ENCODE results near the gene C2orf72. TPM values are rescaled to one million over a fixed set of nuclear protein-coding genes. Genes with fewer than 3 reads are reported as not detected.

C2orf72 gene
- polyA plus RNA-seq, 3 donors = not detected

DNA sequence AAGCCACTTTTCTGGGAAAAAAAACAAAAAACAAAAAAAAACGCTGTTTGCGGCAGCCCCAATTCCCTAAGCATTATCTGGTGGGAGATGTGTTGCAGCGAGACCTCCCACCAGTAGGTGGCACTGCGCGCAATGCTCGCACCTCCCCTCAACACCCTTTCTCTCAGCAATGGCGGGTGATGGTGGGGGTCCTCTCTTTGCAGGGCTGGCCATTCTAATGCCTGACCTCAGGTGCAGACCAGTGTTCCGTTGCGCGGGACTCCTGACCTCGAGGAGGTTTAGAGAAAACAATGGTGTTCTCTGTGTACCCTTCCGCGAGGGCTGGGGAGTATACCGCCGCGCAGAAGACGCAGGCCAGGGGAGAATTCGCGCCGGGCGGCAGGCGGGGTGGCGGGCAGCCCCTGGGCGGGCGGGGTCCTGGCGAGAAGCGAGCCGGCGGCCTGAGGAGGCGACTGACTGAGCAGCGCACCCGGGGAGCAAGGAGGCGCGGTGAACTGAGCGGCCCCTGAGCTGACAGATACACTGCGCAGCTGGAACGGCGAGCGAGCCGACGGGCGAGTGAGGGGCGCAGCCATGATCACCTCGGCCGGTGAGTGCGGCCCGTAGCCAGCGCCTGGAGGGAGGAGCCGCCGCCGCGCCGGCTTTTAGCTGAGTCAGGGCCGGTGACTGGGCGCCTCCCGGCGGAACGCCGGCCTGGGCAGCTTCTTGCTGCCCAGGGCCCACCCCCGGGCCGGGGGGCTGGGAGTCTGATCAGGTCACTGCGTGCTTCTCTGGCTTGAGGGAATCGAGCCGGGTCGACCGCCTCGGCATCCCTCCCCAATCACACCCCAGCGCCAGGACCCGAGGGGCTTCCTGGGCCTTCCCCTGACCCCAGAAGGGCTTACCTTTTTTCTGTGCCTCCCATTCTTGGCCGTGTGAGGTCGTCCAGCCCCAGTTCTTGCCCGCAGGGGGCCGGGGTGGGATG, 19.4 kb downstream of the C2orf72 start, which contains the start of gene PSMD1:
TSS of gene PSMD1 (plus strand) at position 415 of the 964 bp plus-strand sequence. CDS start at position 574, 159 bp downstream.
- Histone ChIP-seq H3K79me2 (ENCODE audit: insufficient read depth, low read length) (peaks cover 50% of the 10 kb centered on the region), H3K27me3 (ENCODE audit: control insufficient read depth in 2 of 2, insufficient read depth in 2 of 2, low read length in 2 of 2) (peaks cover 0 to 9% of the 10 kb centered on the region in 2 donors), H3K4me3 (replicated peaks in 1 of 3; ENCODE audit: low read depth in 2 of 3, low read length in 3 of 3) (peak within 1 kb of the TSS; percentile 79 to 93 (median 92)), H3K27ac (ENCODE audit: low read depth in 1 of 2, low read length in 2 of 2) (peak within 1 kb of the TSS; percentile 65 to 87), H3K9ac (ENCODE audit: insufficient read depth, low read length, poor library complexity, severe bottlenecking) (peak within 1 kb of the TSS; percentile 95), H3K4me1 (ENCODE audit: control insufficient read depth in 1 of 2, insufficient read depth in 2 of 2, low read length in 2 of 2) (peaks cover 34 to 42% of the 10 kb centered on the region in 2 donors), H3K36me3 (replicated peaks in 1 of 2; ENCODE audit: control insufficient read depth in 1 of 2, insufficient read depth in 2 of 2, low read length in 2 of 2) (peaks cover 6 to 9% of the 10 kb centered on the region in 2 donors), H2AFZ (ENCODE audit: insufficient read depth, low read depth, low read length, poor library complexity, severe bottlenecking) (peak within 1 kb of the TSS; percentile 83), H4K20me1 (ENCODE audit: insufficient read depth, low read length) (peaks cover 33% of the 10 kb centered on the region), H3K4me2 (replicated peaks; ENCODE audit: extremely low read depth, low read length, poor library complexity, severe bottlenecking) (peak within 1 kb of the TSS; percentile 95), H3K9me3 (replicated peaks in 1 of 2; ENCODE audit: control insufficient read depth in 1 of 2, insufficient read depth in 1 of 2, low read length in 2 of 2) (no peaks in the 10 kb centered on the region)
- Mint-ChIP-seq H3K4me1 (peaks cover 45% of the 10 kb centered on the region), H3K9me3 (peaks cover 0 to 2% (median 0%) of the 10 kb centered on the region in 7 donors), H3K4me3 (peak within 1 kb of the TSS; percentile 92 to 99), H3K36me3 (peaks cover 6% of the 10 kb centered on the region in 2 donors), H3K27me3 (ENCODE audit: low read depth in 3 of 3) (peaks cover 11 to 17% (median 16%) of the 10 kb centered on the region in 3 donors), H3K27ac (peak within 1 kb of the TSS; percentile 98 to 100 (median 100))
- peak; percentile 90 to 93 (median 93) for DNase-seq
- intact Hi-C loops (cut with micrococcal nuclease) = no loop called here
- WGBS (ENCODE audit: insufficient coverage) = under 1% methylated on average over 66 of the region's 73 CpGs
- peak; percentile 93 for TF ChIP-seq CTCF (IDR thresholded peaks at IDR 0.05)

DNA sequence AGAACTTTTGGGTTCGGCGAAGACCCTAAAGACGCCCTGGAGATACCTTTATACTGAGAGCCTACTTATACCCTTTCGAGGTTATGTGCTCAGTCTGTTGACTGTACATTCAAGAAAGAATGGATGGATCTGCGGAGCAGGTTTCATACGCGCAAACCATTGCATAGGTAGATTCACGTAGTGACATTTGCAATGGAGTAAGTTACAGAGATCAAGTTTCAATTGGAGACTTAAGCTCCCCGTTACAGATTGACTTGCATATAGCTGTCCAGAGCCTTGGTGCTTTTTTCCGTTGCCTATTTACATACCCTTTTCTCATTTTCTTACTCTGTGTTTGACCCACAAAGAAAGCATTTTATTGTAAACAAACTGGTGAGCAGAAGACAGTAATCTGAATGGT, 20.3 kb downstream of the C2orf72 start:
- Mint-ChIP-seq H3K36me3 (peaks cover 14% of the 10 kb centered on the region in 2 donors), H3K27ac (peak overlapping the region; percentile 98 to 100 (median 100)), H3K4me3 (peak overlapping the region; percentile 92 to 99), H3K9me3 (peaks cover 0 to 2% (median 0%) of the 10 kb centered on the region in 7 donors), H3K27me3 (ENCODE audit: low read depth in 3 of 3) (peaks cover 7 to 10% (median 8%) of the 10 kb centered on the region in 3 donors), H3K4me1 (peaks cover 39% of the 10 kb centered on the region)
- H3K36me3 ChIP-seq (replicated peaks in 1 of 2; ENCODE audit: control insufficient read depth in 1 of 2, insufficient read depth in 2 of 2, low read length in 2 of 2) = peaks cover 10 to 17% of the 10 kb centered on the region in 2 donors
- peaks cover 52% of the 10 kb centered on the region for H3K79me2 ChIP-seq (ENCODE audit: insufficient read depth, low read length)
- H2AFZ ChIP-seq (ENCODE audit: insufficient read depth, low read depth, low read length, poor library complexity, severe bottlenecking) = peak overlapping the region; percentile 83
- TF ChIP-seq CTCF (IDR thresholded peaks at IDR 0.05) = no peak
- peak overlapping the region; percentile 79 to 93 (median 92) for H3K4me3 ChIP-seq (replicated peaks in 1 of 3; ENCODE audit: low read depth in 2 of 3, low read length in 3 of 3)
- H4K20me1 ChIP-seq (ENCODE audit: insufficient read depth, low read length) = peaks cover 33% of the 10 kb centered on the region
- H3K9me3 ChIP-seq (replicated peaks in 1 of 2; ENCODE audit: control insufficient read depth in 1 of 2, insufficient read depth in 1 of 2, low read length in 2 of 2) = no peaks in the 10 kb centered on the region
- peaks cover 29 to 36% of the 10 kb centered on the region in 2 donors for H3K4me1 ChIP-seq (ENCODE audit: control insufficient read depth in 1 of 2, insufficient read depth in 2 of 2, low read length in 2 of 2)
- peak overlapping the region; percentile 95 for H3K4me2 ChIP-seq (replicated peaks; ENCODE audit: extremely low read depth, low read length, poor library complexity, severe bottlenecking)
- intact Hi-C loops (cut with micrococcal nuclease) = no loop called here
- peak overlapping the region; percentile 95 for H3K9ac ChIP-seq (ENCODE audit: insufficient read depth, low read length, poor library complexity, severe bottlenecking)
- H3K27me3 ChIP-seq (ENCODE audit: control insufficient read depth in 2 of 2, insufficient read depth in 2 of 2, low read length in 2 of 2) = peaks cover 0 to under 1% of the 10 kb centered on the region in 2 donors
- peak overlapping the region in 1 of 2 donors; percentile 87 for H3K27ac ChIP-seq (ENCODE audit: low read depth in 1 of 2, low read length in 2 of 2)
- no CpG with 5 or more reads among the region's 10 CpGs for WGBS (ENCODE audit: insufficient coverage)
- DNase-seq = no peak
